22Rv1 (cell line): Measurements from ENCODE around the gene COQ8A.

Source experiments
- ZFX ChIP-seq: fragments of 450-650 bp; IDR thresholded peaks from 2 replicates; pipeline ENCODE4 v1.6.1; 2017; ENCODE audit warnings: antibody characterized with exemption, borderline replicate concordance
- TF ChIP-seq, protein P1 (sequence below): fragments of 450-650 bp; IDR thresholded peaks from 2 replicates; pipeline ENCODE4 v1.5.1; 2017; ENCODE audit warnings: mild to moderate bottlenecking

DNA sequence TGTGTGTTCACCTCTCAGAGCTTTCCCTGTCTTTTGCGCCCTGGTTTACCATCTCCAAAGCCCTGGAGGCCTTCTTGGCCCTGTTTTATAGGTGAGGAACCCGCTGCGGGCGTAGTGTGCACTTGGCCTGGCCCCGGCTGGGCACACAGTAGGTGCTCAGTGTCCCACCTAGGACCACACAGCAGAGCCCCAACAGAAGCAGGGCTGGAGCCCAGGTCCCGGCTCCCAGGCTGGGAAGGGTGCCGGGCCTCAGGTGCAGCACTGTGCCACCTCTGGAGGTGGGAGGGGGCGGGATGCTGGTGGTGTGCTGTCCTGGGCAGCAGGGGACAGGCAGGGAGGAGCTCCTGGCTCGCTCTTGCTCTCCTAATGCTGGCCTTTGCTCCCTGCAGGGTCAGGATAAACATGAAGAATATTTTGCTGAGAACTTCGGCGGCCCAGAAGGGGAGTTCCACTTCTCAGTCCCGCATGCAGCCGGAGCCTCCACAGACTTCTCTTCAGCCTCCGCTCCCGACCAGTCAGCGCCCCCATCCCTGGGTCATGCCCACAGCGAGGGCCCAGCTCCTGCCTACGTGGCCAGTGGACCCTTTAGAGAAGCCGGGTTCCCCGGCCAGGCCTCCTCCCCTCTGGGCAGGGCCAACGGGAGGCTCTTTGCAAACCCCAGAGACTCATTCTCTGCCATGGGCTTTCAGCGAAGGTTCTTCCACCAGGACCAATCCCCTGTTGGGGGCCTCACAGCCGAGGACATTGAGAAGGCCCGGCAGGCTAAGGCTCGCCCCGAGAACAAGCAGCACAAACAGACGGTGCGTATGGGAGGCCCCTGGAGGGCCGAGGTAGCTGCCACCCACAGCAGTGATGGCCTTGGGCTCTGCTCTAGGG, 24.8 kb downstream of the COQ8A start:
- TF ChIP-seq, protein P1, sequence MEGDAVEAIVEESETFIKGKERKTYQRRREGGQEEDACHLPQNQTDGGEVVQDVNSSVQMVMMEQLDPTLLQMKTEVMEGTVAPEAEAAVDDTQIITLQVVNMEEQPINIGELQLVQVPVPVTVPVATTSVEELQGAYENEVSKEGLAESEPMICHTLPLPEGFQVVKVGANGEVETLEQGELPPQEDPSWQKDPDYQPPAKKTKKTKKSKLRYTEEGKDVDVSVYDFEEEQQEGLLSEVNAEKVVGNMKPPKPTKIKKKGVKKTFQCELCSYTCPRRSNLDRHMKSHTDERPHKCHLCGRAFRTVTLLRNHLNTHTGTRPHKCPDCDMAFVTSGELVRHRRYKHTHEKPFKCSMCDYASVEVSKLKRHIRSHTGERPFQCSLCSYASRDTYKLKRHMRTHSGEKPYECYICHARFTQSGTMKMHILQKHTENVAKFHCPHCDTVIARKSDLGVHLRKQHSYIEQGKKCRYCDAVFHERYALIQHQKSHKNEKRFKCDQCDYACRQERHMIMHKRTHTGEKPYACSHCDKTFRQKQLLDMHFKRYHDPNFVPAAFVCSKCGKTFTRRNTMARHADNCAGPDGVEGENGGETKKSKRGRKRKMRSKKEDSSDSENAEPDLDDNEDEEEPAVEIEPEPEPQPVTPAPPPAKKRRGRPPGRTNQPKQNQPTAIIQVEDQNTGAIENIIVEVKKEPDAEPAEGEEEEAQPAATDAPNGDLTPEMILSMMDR = no peak
- no peak for TF ChIP-seq ZFX
